ENCODE data around the gene LGMN. TPM values are rescaled to one million over a fixed set of nuclear protein-coding genes. Genes with fewer than 3 reads are reported as not detected.

LGMN gene
- total and polyA plus RNA-seq, 2 of the 8 experiments (the other 6 are each of a cell fraction or from before 2014, with no cell fraction given): 57.4 to 83.4 TPM

- Histone ChIP-seq H3K36me3 (ENCODE audit: control insufficient read depth in 2 of 4, insufficient read depth in 4 of 4, low read length in 3 of 4) (no peaks in the 10 kb centered on the region), H3K14ac (ENCODE audit: insufficient read length) (no peak overlapping the region), H3K18ac (ENCODE audit: extremely low read depth, low read length) (peak overlapping the region; percentile 48), H2AK5ac (ENCODE audit: low read depth, low read length) (no peak overlapping the region), H3K56ac (replicated peaks; ENCODE audit: insufficient read length, low read depth, low read length) (no peak overlapping the region), H3K27me3 (replicated peaks in 1 of 4; ENCODE audit: control insufficient read depth in 3 of 4, extremely low read depth in 1 of 4, insufficient read depth in 3 of 4, low read length in 3 of 4) (no peaks in the 10 kb centered on the region), H3K79me2 (ENCODE audit: control insufficient read depth in 1 of 2, insufficient read depth in 2 of 2, low read length in 2 of 2) (no peaks in the 10 kb centered on the region), H2BK15ac (ENCODE audit: low read length) (no peak overlapping the region), H4K5ac (ENCODE audit: insufficient read length, low read depth, low read length) (no peak overlapping the region), H3K4me1 (replicated peaks in 1 of 4; ENCODE audit: control insufficient read depth in 3 of 4, insufficient read depth in 4 of 4, low read length in 3 of 4) (peaks cover 0 to 5% (median 2%) of the 10 kb centered on the region in 4 experiments; a peak in 2 of 7 replicates), H3K4me2 (ENCODE audit: insufficient read depth in 1 of 2, low read depth in 2 of 2, low read length in 2 of 2) (no peak overlapping the region), H3K4me3 (ENCODE audit: extremely low read depth in 1 of 4, insufficient read depth in 2 of 4, low read depth in 3 of 4, low read length in 4 of 4) (no peak overlapping the region), H3K9ac (replicated peaks in 1 of 4; ENCODE audit: extremely low read depth in 1 of 4, low read depth in 3 of 4, low read length in 3 of 4) (no peak overlapping the region), H2BK5ac (ENCODE audit: low read depth, low read length) (no peak overlapping the region), H3K79me1 (ENCODE audit: low read depth, low read length) (no peaks in the 10 kb centered on the region), H2BK120ac (replicated peaks; ENCODE audit: low read depth, low read length) (no peak overlapping the region), H3K27ac (ENCODE audit: low read depth, low read length) (no peak overlapping the region), H4K91ac (replicated peaks; ENCODE audit: insufficient read length, low read length) (no peak overlapping the region), H2BK12ac (ENCODE audit: low read depth, low read length) (peak overlapping the region; percentile 14; the same call in 1 of the 2 replicates), H3K23ac (ENCODE audit: insufficient read length) (no peak overlapping the region), H3K23me2 (ENCODE audit: low read depth, low read length) (no peaks in the 10 kb centered on the region), H3K4ac (replicated peaks; ENCODE audit: insufficient read length, low read depth, low read length) (no peak overlapping the region), H3K9me3 (ENCODE audit: insufficient read depth in 2 of 2, low read depth in 1 of 2, low read length in 1 of 2) (no peaks in the 10 kb centered on the region), H2AFZ (ENCODE audit: low read length) (no peak overlapping the region; the same call in 1 of the 2 replicates), H2BK20ac (ENCODE audit: low read length) (no peak overlapping the region), H4K8ac (ENCODE audit: extremely low read depth, insufficient read depth, low read length) (no peak overlapping the region), H4K20me1 (replicated peaks in 1 of 2; ENCODE audit: control insufficient read depth in 1 of 2, insufficient read depth in 2 of 2, low read length in 2 of 2) (no peaks in the 10 kb centered on the region)
- DNase-seq (ENCODE audit: low read depth in 1 of 2, low spot score in 2 of 2) (no peak), FAIRE-seq (peak; percentile 32)
- POLR2A ChIA-PET (ENCODE audit: partially characterized antibody): no interaction called here
- CTCF ChIA-PET (ENCODE audit: partially characterized antibody): interaction anchor here (0.7 to 1.3 kb wide), 4 partner anchors 9 to 539 kb away, joined by 3 to 4 read pairs (median 4); no protein-coding TSS in a partner anchor
- WGBS, 2 experiments (ENCODE audit: extremely low coverage in 1 of 2, insufficient coverage in 1 of 2, insufficient read length in 1 of 2, insufficient replicate concordance in 2 of 2, low coverage in 1 of 2, low lambda C conversion rate in 2 of 2, missing lambda C conversion rate in 1 of 2): 84% methylated on average over 10 of the region's 13 CpGs; no CpG with 5 or more reads in 1 of the 2 experiments
- TF ChIP-seq TAF7 (optimal IDR thresholded peaks at IDR 0.05; ENCODE audit: borderline replicate concordance, low read depth, low read length) (no peak), SAP30 (IDR thresholded peaks at IDR 0.05; ENCODE audit: insufficient read depth, insufficient replicate concordance, low read length) (no peak), RXRA (IDR thresholded peaks at IDR 0.05; ENCODE audit: insufficient read depth, low read depth, low read length) (no peak), CBX5 (IDR thresholded peaks at IDR 0.05; ENCODE audit: low read depth, low read length) (no peak), BACH1 (IDR thresholded peaks at IDR 0.05; ENCODE audit: low read length) (no peak), SIRT6 (IDR thresholded peaks at IDR 0.05; ENCODE audit: low read length) (no peak), CBX8 (IDR thresholded peaks at IDR 0.05; ENCODE audit: borderline replicate concordance, low read depth, low read length) (no peak), TEAD4 (IDR thresholded peaks at IDR 0.05; ENCODE audit: low read depth, low read length) (no peak), CEBPB (IDR thresholded peaks at IDR 0.05; ENCODE audit: low read depth, low read length) (no peak), RNF2 (IDR thresholded peaks at IDR 0.05; ENCODE audit: borderline replicate concordance, low read depth, low read length, missing control alignments, poor library complexity, severe bottlenecking) (no peak), EGR1 (IDR thresholded peaks at IDR 0.05; ENCODE audit: borderline replicate concordance, low read depth, low read length) (no peak), FOSL1 (IDR thresholded peaks at IDR 0.05; ENCODE audit: insufficient read depth, low read depth, low read length) (no peak), CTBP2 (IDR thresholded peaks at IDR 0.05; ENCODE audit: borderline replicate concordance, insufficient read depth, insufficient read length, low read length) (no peak)
These were observed 90.8 kb downstream of the LGMN start for GRCh38 chr14:92657457-92658142.

Measured in H1 (cell line).